Stimulated activated CD4-positive, alpha-beta T cell treated with anti-CD3 and anti-CD28 coated beads, Interleukin-4, amount 100 ng/mL, for 48 hours (primary cell): ENCODE results near the gene CHTF8.

Source experiments
- DNase-seq, 2 donors: peaks; one replicate each; pipeline ENCODE4 v3.0.0-alpha.2; 2020; ENCODE audit warnings: low read depth in 2 of 2

Gene CHTF8

DNA sequence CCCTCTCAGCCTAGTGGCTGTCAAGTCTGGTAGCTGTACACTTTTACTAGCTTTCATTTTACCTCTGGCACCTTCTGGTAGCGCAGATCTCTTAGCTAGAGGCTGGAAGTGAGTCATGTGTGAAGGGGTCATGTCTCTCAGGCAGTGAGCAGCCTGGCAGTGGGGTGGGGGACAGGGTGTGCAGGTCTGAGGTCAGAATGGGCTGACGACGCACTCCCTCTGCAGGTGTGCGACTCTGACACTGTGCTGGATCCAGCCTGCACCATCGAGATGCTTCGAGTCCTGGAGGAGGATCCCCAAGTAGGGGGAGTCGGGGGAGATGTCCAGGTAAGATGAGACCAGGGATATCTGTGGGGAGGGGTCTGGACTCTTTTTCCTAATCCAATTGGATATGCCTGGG lies 19.2 kb downstream of the CHTF8 start:
- DNase-seq: no peak

DNA sequence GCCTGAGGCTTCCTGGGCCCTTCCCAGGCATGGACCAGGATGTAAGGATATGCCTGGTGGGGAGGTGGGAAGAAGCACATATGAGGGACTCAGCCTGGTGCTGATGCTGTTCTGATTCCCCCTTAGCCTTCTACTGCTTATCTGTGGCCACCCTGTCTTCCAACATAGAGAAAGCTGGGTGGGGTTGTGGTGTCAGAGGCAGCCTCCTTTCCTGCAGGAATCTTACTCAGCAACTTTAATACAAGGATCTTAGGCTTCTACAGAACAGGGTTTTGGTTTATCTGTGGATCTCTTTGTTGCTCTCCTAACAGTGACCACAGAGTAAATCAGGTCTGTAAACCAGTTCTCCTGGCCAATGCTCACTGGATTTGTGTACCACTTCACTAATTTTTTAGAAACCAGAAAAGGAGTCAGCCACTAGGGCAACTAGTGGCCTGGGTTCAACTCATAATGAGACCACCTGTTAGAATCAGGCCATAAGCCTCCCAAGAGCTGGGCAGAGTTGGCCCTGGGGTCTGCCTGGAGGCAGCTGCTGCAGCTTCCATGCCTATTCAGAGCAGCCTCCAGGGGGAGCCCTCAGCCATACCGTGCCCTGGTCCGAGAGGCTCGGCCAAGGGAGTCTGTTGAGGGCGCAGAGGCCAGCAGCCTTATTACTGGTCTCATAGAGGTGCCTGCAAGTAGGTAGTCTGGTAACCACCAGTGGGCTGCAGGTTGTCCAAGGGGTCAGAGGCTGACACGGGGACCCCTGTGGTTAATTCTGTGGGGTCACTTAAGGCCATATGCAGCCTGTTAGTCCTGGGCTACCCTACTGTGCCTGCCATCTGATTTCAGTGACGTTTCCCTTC lies 19.9 kb downstream of the CHTF8 start:
- peak; percentile 51 to 55 for DNase-seq

DNA sequence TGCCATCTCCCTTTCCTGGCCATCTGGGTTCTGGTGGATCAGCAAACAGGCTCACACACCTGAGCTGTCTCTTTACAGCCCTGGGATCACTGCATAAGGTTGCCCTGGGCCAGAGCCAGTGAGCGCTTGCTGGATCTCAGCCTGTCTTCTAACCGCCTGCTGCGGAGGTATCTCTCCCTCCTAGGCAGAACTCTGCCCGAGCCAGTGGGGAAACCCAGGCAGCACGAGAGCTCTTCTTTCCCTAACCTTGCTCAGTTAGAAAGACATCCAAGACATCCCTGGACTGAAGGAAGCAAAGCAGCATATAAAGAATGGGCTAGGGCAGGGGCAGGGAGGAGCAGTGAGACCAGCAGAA lies 20.5 kb downstream of the CHTF8 start:
- no peak for DNase-seq

GRCh38 chr16:69111216-69111875 lies 21.0 kb downstream of the CHTF8 start:
- no peak for DNase-seq

DNA sequence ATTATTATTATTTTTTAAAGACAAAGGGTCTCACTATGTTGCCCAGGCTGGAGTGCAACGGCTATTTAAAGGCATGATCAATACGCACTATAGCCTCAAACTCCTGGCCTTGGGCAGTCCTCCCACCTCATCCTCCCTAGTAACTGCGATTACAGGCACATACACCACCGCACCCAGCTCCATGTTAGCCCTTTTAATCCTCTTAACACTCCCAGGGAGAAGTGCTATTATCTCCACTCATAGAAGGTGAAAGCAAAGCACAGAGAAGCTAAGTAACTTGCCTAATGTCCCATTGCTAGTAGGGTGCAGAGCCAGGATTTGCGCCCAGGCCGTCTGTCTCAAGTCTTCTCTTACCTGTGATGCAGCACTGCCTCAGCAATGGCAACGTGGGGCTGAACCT lies 22.0 kb downstream of the CHTF8 start:
- DNase-seq: no peak

DNA sequence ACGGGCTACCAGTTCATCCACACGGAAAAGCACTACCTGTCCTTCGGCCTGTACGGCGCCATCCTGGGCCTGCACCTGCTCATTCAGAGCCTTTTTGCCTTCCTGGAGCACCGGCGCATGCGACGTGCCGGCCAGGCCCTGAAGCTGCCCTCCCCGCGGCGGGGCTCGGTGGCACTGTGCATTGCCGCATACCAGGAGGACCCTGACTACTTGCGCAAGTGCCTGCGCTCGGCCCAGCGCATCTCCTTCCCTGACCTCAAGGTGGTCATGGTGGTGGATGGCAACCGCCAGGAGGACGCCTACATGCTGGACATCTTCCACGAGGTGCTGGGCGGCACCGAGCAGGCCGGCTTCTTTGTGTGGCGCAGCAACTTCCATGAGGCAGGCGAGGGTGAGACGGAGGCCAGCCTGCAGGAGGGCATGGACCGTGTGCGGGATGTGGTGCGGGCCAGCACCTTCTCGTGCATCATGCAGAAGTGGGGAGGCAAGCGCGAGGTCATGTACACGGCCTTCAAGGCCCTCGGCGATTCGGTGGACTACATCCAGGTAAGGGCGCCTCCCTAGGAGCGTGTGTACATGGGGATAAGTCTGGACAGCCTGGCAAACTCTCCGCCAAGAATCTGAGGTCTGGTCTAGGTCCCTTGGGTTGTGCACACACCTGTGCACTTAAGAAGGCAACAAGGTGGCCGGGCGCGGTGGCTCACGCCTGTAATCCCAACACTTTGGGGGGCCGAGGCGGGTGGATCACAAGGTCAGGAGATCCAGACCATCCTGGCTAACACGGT lies 22.7 kb downstream of the CHTF8 start:
- no peak for DNase-seq

DNA sequence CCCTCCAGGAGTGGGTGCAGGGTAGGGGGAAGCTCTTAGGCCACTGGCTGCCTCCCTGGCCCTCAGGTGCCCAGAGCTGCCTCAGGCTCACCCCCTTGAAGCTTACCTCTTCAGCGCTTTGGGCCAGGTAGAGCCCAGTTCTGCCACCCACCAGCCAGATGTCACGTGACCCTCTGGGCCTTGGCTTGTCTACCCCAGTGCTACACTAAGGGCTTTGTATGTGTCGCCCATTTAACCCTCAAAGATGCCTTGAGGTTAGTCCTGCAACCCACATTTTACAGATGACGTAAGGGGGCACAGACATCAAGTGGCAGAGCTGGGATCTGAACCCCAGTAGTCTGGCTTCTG lies 23.5 kb downstream of the CHTF8 start:
- no peak for DNase-seq

- no peak for DNase-seq
Observed at GRCh38 chr16:69108064-69108904, 24.1 kb downstream of the CHTF8 start.

DNA sequence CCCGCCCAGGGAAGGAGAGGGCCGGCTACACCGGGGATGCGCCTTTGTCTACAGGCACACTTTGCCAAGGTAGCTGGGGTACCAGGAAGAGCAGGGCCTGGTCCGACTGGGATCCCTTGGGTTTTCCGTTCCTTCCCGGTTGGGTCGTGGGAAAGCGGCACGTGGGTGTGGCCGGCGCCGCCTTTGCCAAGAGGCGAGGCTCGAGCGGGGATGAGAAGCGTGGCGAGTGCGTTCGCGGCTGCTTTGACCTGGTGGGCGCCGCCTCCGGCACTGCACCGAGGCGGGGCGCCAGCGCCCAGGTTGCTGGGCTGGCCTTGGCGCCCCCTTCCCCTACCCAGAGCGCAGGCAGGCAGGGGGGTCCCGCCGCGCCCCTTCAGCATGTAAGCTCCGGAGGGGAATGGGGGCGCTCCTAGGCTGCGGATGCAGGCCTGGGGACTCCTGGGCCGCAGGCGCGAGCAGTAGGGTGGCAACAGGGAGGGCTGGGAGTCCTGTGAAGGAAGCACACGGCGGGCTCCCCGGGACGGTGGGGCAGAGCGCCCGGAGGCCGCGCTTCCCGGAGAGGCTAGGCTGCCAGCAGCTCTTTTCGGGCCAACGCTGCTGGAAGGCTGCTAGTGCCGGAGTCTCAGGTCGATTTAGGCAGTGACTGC lies 24.9 kb downstream of the CHTF8 start:
- DNase-seq: no peak

DNA sequence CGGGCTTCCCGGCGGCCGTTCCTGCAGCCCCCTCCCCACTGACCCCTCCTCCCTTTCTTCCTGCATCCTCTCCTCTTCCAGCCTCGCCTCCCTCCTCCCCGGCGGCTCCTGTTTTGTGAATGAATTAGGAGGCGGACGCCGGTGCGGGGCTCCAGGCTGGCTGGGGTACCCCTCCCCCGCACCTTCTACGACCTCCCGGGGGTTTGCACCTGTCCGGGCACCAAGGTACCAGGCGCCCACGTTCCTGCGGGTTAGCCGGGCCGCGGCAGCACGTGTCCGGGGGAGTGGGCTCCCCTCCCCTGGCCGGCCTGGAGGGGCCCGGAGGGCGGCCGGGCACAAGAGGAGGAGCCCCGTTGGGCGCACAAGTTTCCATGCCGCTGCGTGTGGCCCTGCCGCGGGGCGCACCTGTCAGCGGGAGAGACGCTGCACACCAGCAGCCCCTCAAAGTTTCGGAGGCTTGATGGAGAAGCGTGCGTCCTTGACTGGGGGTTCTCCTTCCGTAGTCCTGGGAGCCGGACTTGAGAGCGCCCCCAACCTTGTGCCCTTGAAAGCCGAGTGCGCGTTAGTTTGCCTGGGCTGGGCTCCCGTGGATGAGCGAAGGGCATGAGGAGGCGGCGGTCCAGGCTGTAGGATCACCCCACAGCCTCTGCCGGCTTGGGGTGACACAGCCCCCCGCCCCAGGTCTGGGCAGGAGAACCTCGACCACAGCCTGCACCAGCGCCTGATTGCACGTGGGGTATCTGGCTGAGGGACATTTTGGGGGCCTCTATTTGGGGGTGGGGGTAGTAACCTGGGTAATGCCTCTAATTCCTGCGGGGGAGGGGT lies 25.7 kb downstream of the CHTF8 start:
- DNase-seq: no peak

GRCh38 chr16:69105501-69106361 lies 26.7 kb downstream of the CHTF8 start, which contains the start of gene HAS3:
HAS3 (plus strand) TSS chr16:69105653; CDS start chr16:69109396, 3,743 bp downstream.
- peak in 1 of 2 donors; percentile 28 for DNase-seq

DNA sequence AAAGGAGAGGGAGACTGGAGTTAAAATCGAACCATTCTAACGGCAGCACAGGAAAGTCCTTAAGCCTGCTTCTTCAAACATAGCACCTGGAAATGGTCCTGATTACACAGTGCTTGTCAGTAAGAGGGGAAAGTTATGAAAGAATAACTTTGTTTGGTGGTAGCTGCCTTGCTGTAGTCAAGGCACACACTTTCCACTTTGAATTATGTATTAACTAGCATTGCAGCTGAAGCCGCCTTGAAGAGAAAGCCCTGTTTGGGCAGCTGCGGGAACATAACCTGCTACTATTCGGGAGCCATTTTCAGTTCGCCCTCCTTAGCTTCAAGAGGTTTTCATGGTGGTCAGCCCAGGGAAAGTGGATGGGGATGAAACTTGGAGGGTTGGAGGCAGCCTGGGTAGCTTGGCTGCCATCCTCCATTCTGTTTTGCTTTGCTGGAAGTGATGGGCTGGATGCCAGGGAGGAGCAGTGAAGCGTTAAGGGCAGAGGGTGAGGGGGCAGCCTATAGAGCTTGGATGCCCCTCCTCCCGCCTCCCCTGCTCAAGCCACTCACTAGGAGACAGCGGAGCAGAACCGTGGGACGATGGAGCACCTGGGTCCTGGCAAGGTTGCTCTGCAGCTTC lies 32.2 kb downstream of the CHTF8 start:
- no peak for DNase-seq

GRCh38 chr16:69095193-69095592 lies 37.2 kb downstream of the CHTF8 start:
- DNase-seq: no peak

- DNase-seq: no peak
Observed at GRCh38 chr16:69094501-69094900, 37.9 kb downstream of the CHTF8 start.

DNA sequence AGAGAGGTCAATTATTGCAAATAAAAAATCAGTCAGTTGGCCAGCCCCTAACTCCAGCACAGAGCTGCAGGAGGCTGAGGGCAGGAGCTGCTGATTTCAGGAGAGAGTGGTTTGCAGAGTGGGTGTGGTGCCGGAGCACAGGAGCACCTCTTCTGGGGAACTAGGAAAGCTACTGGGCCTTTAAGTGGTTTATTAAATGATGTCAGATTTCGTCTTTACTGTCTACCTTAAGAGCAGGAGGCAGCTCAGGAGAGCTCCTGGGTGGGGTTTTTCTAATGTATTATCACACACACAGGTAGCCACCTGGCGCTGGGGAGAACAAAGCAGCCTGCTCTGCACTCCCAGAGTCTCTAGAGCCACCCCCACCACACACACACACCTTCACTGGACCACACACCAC lies 38.4 kb downstream of the CHTF8 start:
- no peak for DNase-seq

GRCh38 chr16:69089091-69089910 lies 43.1 kb downstream of the CHTF8 start:
- DNase-seq: peak in 1 of 2 donors; percentile 37

DNA sequence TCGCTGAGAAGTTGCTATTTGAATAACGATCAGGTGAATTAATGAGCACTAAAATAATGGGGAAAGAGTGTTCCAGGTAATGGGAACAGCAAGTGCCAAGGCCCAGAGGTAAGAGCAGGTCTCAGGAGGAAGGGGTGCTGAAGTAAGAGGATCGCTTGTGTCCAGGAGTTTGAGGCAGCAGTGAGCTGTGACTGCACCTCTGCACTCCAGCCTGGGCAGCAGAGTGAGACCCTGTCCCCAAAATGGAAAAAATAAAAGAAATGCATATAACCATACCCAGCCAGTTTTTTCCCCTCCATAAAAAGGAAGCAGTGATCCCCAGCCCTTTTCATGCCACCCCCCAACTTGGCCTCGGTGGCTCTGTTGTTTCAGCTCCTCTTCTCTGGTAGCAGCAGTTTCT lies 43.7 kb downstream of the CHTF8 start:
- DNase-seq: no peak

DNA sequence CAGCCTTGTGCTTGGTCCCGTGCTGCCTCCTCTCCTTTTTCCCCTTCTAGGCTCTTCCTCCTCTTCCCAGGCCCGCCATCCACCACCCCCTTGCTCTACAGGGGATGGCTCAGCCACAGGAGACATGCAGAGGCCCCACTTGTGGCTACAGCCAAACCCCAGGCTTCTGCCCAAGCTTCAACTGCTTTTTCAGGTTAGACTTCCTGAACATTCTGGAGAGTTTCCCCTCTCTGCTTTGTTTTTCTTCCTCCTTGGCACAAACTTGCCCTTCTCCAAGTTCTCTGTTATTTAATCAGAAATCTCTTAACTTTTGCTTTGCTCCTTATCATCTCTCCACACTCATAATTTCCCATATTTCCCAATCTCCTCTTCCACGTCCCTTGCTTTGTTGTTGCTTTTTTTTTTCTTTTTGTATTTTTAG lies 45.2 kb downstream of the CHTF8 start:
- no peak for DNase-seq
